Left hindlimb (tissue), 1 donor: ENCODE data around the gene PIK3R5.

Experiments
- DNase-seq: peaks from one replicate; pipeline ENCODE4 v3.0.0-alpha.2; 2018

PIK3R5 gene

GRCh38 chr17:8951206-8951605, 14.3 kb downstream of the PIK3R5 start:
- no peak for DNase-seq

GRCh38 chr17:8949061-8949661, 16.3 kb downstream of the PIK3R5 start:
- no peak for DNase-seq

GRCh38 chr17:8948462-8948861, 17.0 kb downstream of the PIK3R5 start:
- no peak for DNase-seq

- DNase-seq: no peak
These were observed 18.3 kb downstream of the PIK3R5 start for GRCh38 chr17:8947201-8947600.

- no peak for DNase-seq
These were observed 19.0 kb downstream of the PIK3R5 start for GRCh38 chr17:8946476-8946875.

GRCh38 chr17:8946071-8946470, 19.4 kb downstream of the PIK3R5 start:
- no peak for DNase-seq

GRCh38 chr17:8944748-8945147, 20.8 kb downstream of the PIK3R5 start:
- no peak for DNase-seq

- DNase-seq: no peak
These were observed 21.4 kb downstream of the PIK3R5 start for GRCh38 chr17:8944083-8944482.

- no peak for DNase-seq
These were observed 23.4 kb downstream of the PIK3R5 start for GRCh38 chr17:8941980-8942622.

GRCh38 chr17:8941520-8941919, 24.0 kb downstream of the PIK3R5 start:
- no peak for DNase-seq

- no peak for DNase-seq
These were observed 24.5 kb downstream of the PIK3R5 start for GRCh38 chr17:8940866-8941471.

GRCh38 chr17:8939496-8940334, 25.8 kb downstream of the PIK3R5 start:
- no peak for DNase-seq

GRCh38 chr17:8938933-8939332, 26.6 kb downstream of the PIK3R5 start:
- no peak for DNase-seq

- no peak for DNase-seq
These were observed 30.3 kb downstream of the PIK3R5 start for GRCh38 chr17:8935191-8935590.

GRCh38 chr17:8934346-8934745, 31.2 kb downstream of the PIK3R5 start:
- DNase-seq: no peak

GRCh38 chr17:8930649-8931048, 34.9 kb downstream of the PIK3R5 start:
- DNase-seq: no peak

- no peak for DNase-seq
These were observed 37.2 kb downstream of the PIK3R5 start for GRCh38 chr17:8928347-8928746.

- no peak for DNase-seq
These were observed 38.1 kb downstream of the PIK3R5 start for GRCh38 chr17:8927395-8927794.

- no peak for DNase-seq
These were observed 39.7 kb downstream of the PIK3R5 start for GRCh38 chr17:8925808-8926207.

GRCh38 chr17:8925141-8925540, 40.4 kb downstream of the PIK3R5 start:
- no peak for DNase-seq

GRCh38 chr17:8924595-8924994, 40.9 kb downstream of the PIK3R5 start:
- DNase-seq: no peak

- DNase-seq: no peak
These were observed 41.7 kb downstream of the PIK3R5 start for GRCh38 chr17:8923762-8924161.

GRCh38 chr17:8922928-8923327, 42.6 kb downstream of the PIK3R5 start:
- DNase-seq: no peak

- no peak for DNase-seq
These were observed 43.1 kb downstream of the PIK3R5 start for GRCh38 chr17:8922451-8922850.
